ENCODE measurements around the gene BRPF1. TPM values are rescaled to one million over a fixed set of nuclear protein-coding genes. Genes with fewer than 3 reads are reported as not detected.

The BRPF1 gene
- total RNA-seq, 2 experiments from 2014 or later, result 31.5 to 31.9 TPM

DNA sequence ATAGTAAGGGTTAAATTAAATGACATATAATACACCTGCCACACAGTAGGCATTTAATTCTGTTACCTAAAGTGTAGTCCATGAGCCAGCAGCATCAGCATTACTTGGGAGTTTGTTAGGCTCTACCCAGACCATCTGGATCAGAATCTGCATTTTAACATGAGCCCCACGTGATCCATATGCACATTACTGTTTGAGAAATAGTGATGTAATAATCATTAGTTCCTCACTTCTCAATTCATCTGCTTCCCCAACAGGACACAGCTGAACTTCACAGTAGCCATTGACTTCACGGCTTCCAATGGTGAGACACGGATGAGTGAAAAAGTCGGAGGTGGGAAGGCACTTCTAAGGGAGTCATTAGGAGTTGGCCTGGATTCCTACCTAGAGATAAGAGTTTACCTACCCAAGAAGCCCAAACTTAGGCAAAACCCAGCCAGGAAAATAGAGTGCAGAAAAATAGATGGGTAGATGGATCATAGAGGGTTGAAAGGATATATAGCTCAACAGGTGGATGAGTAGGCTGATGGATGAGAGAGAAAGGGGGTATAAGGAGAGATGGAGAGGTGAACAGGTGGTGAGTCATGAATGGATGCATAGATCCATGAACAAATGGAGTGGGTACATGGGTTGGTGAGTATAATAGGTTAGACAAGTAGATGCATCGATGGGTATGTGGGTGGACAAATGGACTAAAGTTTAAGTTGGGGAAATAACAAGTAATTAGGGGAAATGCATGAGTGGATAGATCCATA, 14.6 kb upstream of the BRPF1 start:
- intact Hi-C loops (cut with micrococcal nuclease; ENCODE audit: unreplicated experiment), result no loop called here
- Histone ChIP-seq H3K4me1 (ENCODE audit: insufficient read depth, low read length, poor library complexity, severe bottlenecking) (peaks cover 6% of the 10 kb centered on the region), H3K9me3 (ENCODE audit: low read length) (no peaks in the 10 kb centered on the region), H3K27ac (ENCODE audit: low read depth, low read length, poor library complexity, severe bottlenecking) (no peak overlapping the region), H3K9me2 (ENCODE audit: insufficient read depth, low read length) (no peaks in the 10 kb centered on the region), H3K4me2 (ENCODE audit: low read length) (no peak overlapping the region), H3K4me3 (ENCODE audit: low read depth, low read length, poor library complexity, severe bottlenecking) (no peak overlapping the region), H3K36me3 (ENCODE audit: insufficient read depth, low read length) (no peaks in the 10 kb centered on the region), H4K20me1 (ENCODE audit: insufficient read depth, low read length) (no peaks in the 10 kb centered on the region), H3K79me2 (ENCODE audit: insufficient read depth, low read depth, low read length) (no peaks in the 10 kb centered on the region), H2AFZ (ENCODE audit: low read length) (no peak overlapping the region)
- TF ChIP-seq, protein P1, sequence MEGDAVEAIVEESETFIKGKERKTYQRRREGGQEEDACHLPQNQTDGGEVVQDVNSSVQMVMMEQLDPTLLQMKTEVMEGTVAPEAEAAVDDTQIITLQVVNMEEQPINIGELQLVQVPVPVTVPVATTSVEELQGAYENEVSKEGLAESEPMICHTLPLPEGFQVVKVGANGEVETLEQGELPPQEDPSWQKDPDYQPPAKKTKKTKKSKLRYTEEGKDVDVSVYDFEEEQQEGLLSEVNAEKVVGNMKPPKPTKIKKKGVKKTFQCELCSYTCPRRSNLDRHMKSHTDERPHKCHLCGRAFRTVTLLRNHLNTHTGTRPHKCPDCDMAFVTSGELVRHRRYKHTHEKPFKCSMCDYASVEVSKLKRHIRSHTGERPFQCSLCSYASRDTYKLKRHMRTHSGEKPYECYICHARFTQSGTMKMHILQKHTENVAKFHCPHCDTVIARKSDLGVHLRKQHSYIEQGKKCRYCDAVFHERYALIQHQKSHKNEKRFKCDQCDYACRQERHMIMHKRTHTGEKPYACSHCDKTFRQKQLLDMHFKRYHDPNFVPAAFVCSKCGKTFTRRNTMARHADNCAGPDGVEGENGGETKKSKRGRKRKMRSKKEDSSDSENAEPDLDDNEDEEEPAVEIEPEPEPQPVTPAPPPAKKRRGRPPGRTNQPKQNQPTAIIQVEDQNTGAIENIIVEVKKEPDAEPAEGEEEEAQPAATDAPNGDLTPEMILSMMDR (conservative IDR thresholded peaks at IDR 0.05; ENCODE audit: low read length), result no peak
- TF ChIP-seq EZH2phosphoT487 (IDR thresholded peaks at IDR 0.05; ENCODE audit: borderline replicate concordance, low read depth, low read length), result no peak
- no TSS peak for BruUV-seq (replicated peaks)
- ChIA-PET CTCF (ENCODE audit: unreplicated experiment) (no interaction called here), POLR2A (no interaction called here)
- no peak for DNase-seq (ENCODE audit: low spot score)

GRCh38 chr3:9717563-9717962, 14.0 kb upstream of the BRPF1 start:
- DNase-seq (ENCODE audit: low spot score), result no peak
- Histone ChIP-seq H4K20me1 (ENCODE audit: insufficient read depth, low read length) (no peaks in the 10 kb centered on the region), H3K9me3 (ENCODE audit: low read length) (no peaks in the 10 kb centered on the region), H3K36me3 (ENCODE audit: insufficient read depth, low read length) (no peaks in the 10 kb centered on the region), H3K27ac (ENCODE audit: low read depth, low read length, poor library complexity, severe bottlenecking) (no peak overlapping the region), H3K4me1 (ENCODE audit: insufficient read depth, low read length, poor library complexity, severe bottlenecking) (peaks cover 6% of the 10 kb centered on the region), H3K4me3 (ENCODE audit: low read depth, low read length, poor library complexity, severe bottlenecking) (no peak overlapping the region), H2AFZ (ENCODE audit: low read length) (no peak overlapping the region), H3K4me2 (ENCODE audit: low read length) (no peak overlapping the region), H3K79me2 (ENCODE audit: insufficient read depth, low read depth, low read length) (no peaks in the 10 kb centered on the region), H3K9me2 (ENCODE audit: insufficient read depth, low read length) (no peaks in the 10 kb centered on the region)
- intact Hi-C loops (cut with micrococcal nuclease; ENCODE audit: unreplicated experiment), result no loop called here
- ChIA-PET POLR2A (interaction anchor here (0.5 to 0.6 kb wide), 2 partner anchors 75 to 263 kb away, joined by 3 to 5 read pairs; no protein-coding TSS in a partner anchor), CTCF (ENCODE audit: unreplicated experiment) (no interaction called here)
- TF ChIP-seq, protein P1 (conservative IDR thresholded peaks at IDR 0.05; ENCODE audit: low read length), result no peak
- TF ChIP-seq EZH2phosphoT487 (IDR thresholded peaks at IDR 0.05; ENCODE audit: borderline replicate concordance, low read depth, low read length), result no peak
- no TSS peak for BruUV-seq (replicated peaks)

GRCh38 chr3:9718118-9718517, 13.4 kb upstream of the BRPF1 start:
- intact Hi-C loops (cut with micrococcal nuclease; ENCODE audit: unreplicated experiment), result no loop called here
- Histone ChIP-seq H3K4me1 (ENCODE audit: insufficient read depth, low read length, poor library complexity, severe bottlenecking) (peaks cover 6% of the 10 kb centered on the region), H4K20me1 (ENCODE audit: insufficient read depth, low read length) (no peaks in the 10 kb centered on the region), H3K9me3 (ENCODE audit: low read length) (no peaks in the 10 kb centered on the region), H3K4me3 (ENCODE audit: low read depth, low read length, poor library complexity, severe bottlenecking) (no peak overlapping the region), H3K9me2 (ENCODE audit: insufficient read depth, low read length) (no peaks in the 10 kb centered on the region), H2AFZ (ENCODE audit: low read length) (no peak overlapping the region), H3K79me2 (ENCODE audit: insufficient read depth, low read depth, low read length) (no peaks in the 10 kb centered on the region), H3K36me3 (ENCODE audit: insufficient read depth, low read length) (no peaks in the 10 kb centered on the region), H3K27ac (ENCODE audit: low read depth, low read length, poor library complexity, severe bottlenecking) (no peak overlapping the region), H3K4me2 (ENCODE audit: low read length) (no peak overlapping the region)
- no peak for DNase-seq (ENCODE audit: low spot score)
- ChIA-PET POLR2A (interaction anchor here (0.5 to 0.6 kb wide), 2 partner anchors 75 to 263 kb away, joined by 3 to 5 read pairs; no protein-coding TSS in a partner anchor), CTCF (ENCODE audit: unreplicated experiment) (interaction anchor here (0.6 kb wide), 1 partner anchor 9 kb away, joined by 3 read pairs; no protein-coding TSS in a partner anchor)
- BruUV-seq (replicated peaks), result no TSS peak
- TF ChIP-seq, protein P1 (conservative IDR thresholded peaks at IDR 0.05; ENCODE audit: low read length), result no peak
- no peak for TF ChIP-seq EZH2phosphoT487 (IDR thresholded peaks at IDR 0.05; ENCODE audit: borderline replicate concordance, low read depth, low read length)
